Kidney (tissue), 14 donors: Measurements from ENCODE around the gene SLC22A4. TPM values are rescaled to one million over a fixed set of nuclear protein-coding genes. Genes with fewer than 3 reads are reported as not detected.

Source experiments
- DNase-seq, 5 donors: peaks; one replicate each; pipeline ENCODE4 v3.0.0-alpha.2; 2013 to 2020
- FAIRE-seq: peaks from 2 replicates; lab custom pipeline; 2012; peaks lifted over from hg19 to GRCh38; lab: Jason Lieb, UNC
- H3K27ac ChIP-seq, 2 donors: one replicate each; pipeline ENCODE4 v1.7.0; 2013; ENCODE audit warnings: low read depth in 2 of 2, low read length in 2 of 2, inconsistent platforms in 1 of 2
- H3K27me3 ChIP-seq: one replicate; pipeline ENCODE4 v1.7.1; 2013; ENCODE audit warnings: low read length, inconsistent platforms; ENCODE audit not compliant: control insufficient read depth, insufficient read depth
- H3K36me3 ChIP-seq, 3 donors: one replicate each; pipeline versions ENCODE4 v1.7.0 to v1.7.1; 2013; ENCODE audit warnings: low read length in 3 of 3, control low read depth in 1 of 3, inconsistent platforms in 1 of 3; ENCODE audit not compliant: insufficient read depth in 3 of 3, control insufficient read depth in 2 of 3
- H3K4me1 ChIP-seq, 3 donors: one replicate each; pipeline versions ENCODE4 v1.7.0 to v1.7.1; 2013; ENCODE audit warnings: low read length in 3 of 3, inconsistent platforms in 1 of 3, low read depth in 1 of 3; ENCODE audit not compliant: control insufficient read depth in 2 of 3, insufficient read depth in 2 of 3
- H3K4me3 ChIP-seq, 3 donors: one replicate each; pipeline versions ENCODE4 v1.7.0 to v1.8.1; 2013; ENCODE audit warnings: low read length in 3 of 3, control low read depth in 1 of 3, inconsistent platforms in 1 of 3
- H3K9ac ChIP-seq, 3 donors: one replicate each; pipeline versions ENCODE4 v1.7.0 to v1.7.1; 2013; ENCODE audit warnings: low read length in 3 of 3, control low read depth in 1 of 3, inconsistent platforms in 1 of 3
- H3K9me3 ChIP-seq, 3 donors: one replicate each; pipeline versions ENCODE4 v1.7.0 to v1.7.1; 2013; ENCODE audit warnings: low read length in 3 of 3, control low read depth in 1 of 3, inconsistent platforms in 1 of 3; ENCODE audit not compliant: control insufficient read depth in 2 of 3, insufficient read depth in 1 of 3
- CTCF ChIP-seq: IDR thresholded peaks from 3 replicates; pipeline ENCODE4 v1.5.1; 2012; ENCODE audit warnings: mild to moderate bottlenecking, moderate library complexity, borderline replicate concordance; ENCODE audit not compliant: insufficient read depth; ENCODE audit errors: extremely low read depth
- intact Hi-C: fragments of 100-400 bp; cut with DNase I; formaldehyde crosslinking; loops from one replicate; pipeline ENCODE4 v1.11.1; 2022
- polyA plus RNA-seq: library from polyadenylated mRNA; stranded (reverse); fragments of 350-450 nt; fragmentation: Illumina TruSeq; extraction: RNeasy Lipid Tissue Mini Kit (QIAGEN cat#74804); gene quantifications from one replicate; pipeline ENCODE4 v1.2.3, GENCODE V29; 2014; ENCODE audit warnings: low read depth, low replicate concordance; ENCODE audit not compliant: insufficient read depth
- total RNA-seq: library from RNA; stranded (reverse); fragmentation: NEBNext Ultra II Directional; extraction: Animal tissue kit (Norgen Biotek cat#: 25700); gene quantifications from one replicate; pipeline ENCODE4 v1.2.1, GENCODE V29; 2021
- donor health status: control.
- donor health status: control.
- donor health status: control.
- donor health status: control.
- donor health status: control.
- donor health status: DM: yes; HTN: yes; CAD: no.
- donor health status: Normal renal cell carcinoma (clear cell type).

Gene SLC22A4
- total and polyA plus RNA-seq, 2 donors from 2014 or later: 2.4 to 7.6 TPM

GRCh38 chr5:132310141-132310834 is 16.1 kb downstream of the SLC22A4 start:
- H3K27ac ChIP-seq: no peak overlapping the region
- no peaks in the 10 kb centered on the region for H3K27me3 ChIP-seq
- H3K9ac ChIP-seq: no peak overlapping the region
- no peaks in the 10 kb centered on the region for H3K9me3 ChIP-seq
- FAIRE-seq (no peak), DNase-seq (peak in 3 of 5 donors; percentile 42 to 55 (median 51))
- no peak for TF ChIP-seq CTCF
- H3K4me3 ChIP-seq: no peak overlapping the region
- peaks cover 0 to 19% (median 8%) of the 10 kb centered on the region in 3 donors for H3K4me1 ChIP-seq
- H3K36me3 ChIP-seq: peaks cover 0 to 2% (median 0%) of the 10 kb centered on the region in 3 donors
- intact Hi-C loops: no loop called here

- FAIRE-seq (no peak), DNase-seq (no peak)
- intact Hi-C loops: no loop called here
- Histone ChIP-seq H3K36me3 (peaks cover 0 to 6% (median 2%) of the 10 kb centered on the region in 3 donors), H3K9me3 (no peaks in the 10 kb centered on the region), H3K27me3 (no peaks in the 10 kb centered on the region), H3K27ac (no peak overlapping the region), H3K4me1 (peaks cover 0 to 18% (median 6%) of the 10 kb centered on the region in 3 donors), H3K4me3 (no peak overlapping the region), H3K9ac (no peak overlapping the region)
- TF ChIP-seq CTCF: no peak
Observed at GRCh38 chr5:132313366-132313765, 19.2 kb downstream of the SLC22A4 start.

GRCh38 chr5:132313961-132314432 is 19.8 kb downstream of the SLC22A4 start:
- Histone ChIP-seq H3K27ac (no peak overlapping the region), H3K36me3 (peaks cover 0 to 6% (median 2%) of the 10 kb centered on the region in 3 donors), H3K4me3 (no peak overlapping the region), H3K27me3 (no peaks in the 10 kb centered on the region), H3K4me1 (peaks cover 0 to 14% (median 4%) of the 10 kb centered on the region in 3 donors), H3K9me3 (no peaks in the 10 kb centered on the region), H3K9ac (no peak overlapping the region)
- peak in 1 of 5 donors; percentile 42 for DNase-seq
- no peak for FAIRE-seq
- no peak for TF ChIP-seq CTCF
- intact Hi-C loops: no loop called here
